Measurements from ENCODE around the gene B3GALT6. TPM values are rescaled to one million over a fixed set of nuclear protein-coding genes. Genes with fewer than 3 reads are reported as not detected.

Gene B3GALT6
- total RNA-seq, 1 donor from 2014 or later = 31.9 TPM

GRCh38 chr1:1227386-1227785 lies 4.7 kb upstream of the B3GALT6 start:
- no peak overlapping the region for H3K27ac Mint-ChIP-seq
- no peaks in the 10 kb centered on the region for H3K9me3 Mint-ChIP-seq (ENCODE audit: low read depth)
- no peak overlapping the region for H3K4me3 Mint-ChIP-seq (ENCODE audit: low read depth)
- no peak for DNase-seq (ENCODE audit: low spot score, unreplicated experiment)
- no peaks in the 10 kb centered on the region for H3K27me3 Mint-ChIP-seq
- TF ChIP-seq CTCF (IDR thresholded peaks at IDR 0.05; ENCODE audit: unreplicated experiment) = no peak
- peaks cover 11% of the 10 kb centered on the region for H3K36me3 Mint-ChIP-seq (ENCODE audit: insufficient read depth)
- H3K4me1 Mint-ChIP-seq (ENCODE audit: low read depth) = peaks cover 7% of the 10 kb centered on the region

- Mint-ChIP-seq H3K4me1 (ENCODE audit: low read depth) (peaks cover 7% of the 10 kb centered on the region), H3K9me3 (ENCODE audit: low read depth) (no peaks in the 10 kb centered on the region), H3K27me3 (no peaks in the 10 kb centered on the region), H3K36me3 (ENCODE audit: insufficient read depth) (peaks cover 6% of the 10 kb centered on the region), H3K4me3 (ENCODE audit: low read depth) (no peak overlapping the region), H3K27ac (no peak overlapping the region)
- no peak for DNase-seq (ENCODE audit: low spot score, unreplicated experiment)
- TF ChIP-seq CTCF (IDR thresholded peaks at IDR 0.05; ENCODE audit: unreplicated experiment) = no peak
Observed at GRCh38 chr1:1228187-1228586, 3.9 kb upstream of the B3GALT6 start.

- peaks cover 3% of the 10 kb centered on the region for H3K9me3 Mint-ChIP-seq (ENCODE audit: low read depth)
- no peaks in the 10 kb centered on the region for H3K27me3 Mint-ChIP-seq
- no peak for DNase-seq (ENCODE audit: low spot score, unreplicated experiment)
- H3K4me3 Mint-ChIP-seq (ENCODE audit: low read depth) = no peak overlapping the region
- H3K4me1 Mint-ChIP-seq (ENCODE audit: low read depth) = peaks cover 11% of the 10 kb centered on the region
- peaks cover 9% of the 10 kb centered on the region for H3K36me3 Mint-ChIP-seq (ENCODE audit: insufficient read depth)
- H3K27ac Mint-ChIP-seq = no peak overlapping the region
- no peak for TF ChIP-seq CTCF (IDR thresholded peaks at IDR 0.05; ENCODE audit: unreplicated experiment)
Observed at GRCh38 chr1:1228596-1229321, 3.3 kb upstream of the B3GALT6 start.

- Mint-ChIP-seq H3K9me3 (ENCODE audit: low read depth) (peaks cover 3% of the 10 kb centered on the region), H3K27me3 (no peaks in the 10 kb centered on the region), H3K4me1 (ENCODE audit: low read depth) (peaks cover 14% of the 10 kb centered on the region), H3K4me3 (ENCODE audit: low read depth) (peak overlapping the region; percentile 35), H3K27ac (no peak overlapping the region), H3K36me3 (ENCODE audit: insufficient read depth) (peaks cover 15% of the 10 kb centered on the region)
- DNase-seq (ENCODE audit: low spot score, unreplicated experiment) = no peak
- TF ChIP-seq CTCF (IDR thresholded peaks at IDR 0.05; ENCODE audit: unreplicated experiment) = no peak
Observed at GRCh38 chr1:1229770-1230169, 2.3 kb upstream of the B3GALT6 start.

GRCh38 chr1:1230656-1231399 lies 1.2 kb upstream of the B3GALT6 start:
- no peak for DNase-seq (ENCODE audit: low spot score, unreplicated experiment)
- TF ChIP-seq CTCF (IDR thresholded peaks at IDR 0.05; ENCODE audit: unreplicated experiment) = peak; percentile 13
- no peaks in the 10 kb centered on the region for H3K27me3 Mint-ChIP-seq
- peaks cover 14% of the 10 kb centered on the region for H3K4me1 Mint-ChIP-seq (ENCODE audit: low read depth)
- peak overlapping the region; percentile 91 for H3K27ac Mint-ChIP-seq
- H3K4me3 Mint-ChIP-seq (ENCODE audit: low read depth) = peak overlapping the region; percentile 87
- peaks cover 3% of the 10 kb centered on the region for H3K9me3 Mint-ChIP-seq (ENCODE audit: low read depth)
- H3K36me3 Mint-ChIP-seq (ENCODE audit: insufficient read depth) = peaks cover 13% of the 10 kb centered on the region
